ENCODE measurements around the gene DDAH1.
A peak's percentile ranks its signal among the peaks of the same experiment; 100 is the strongest.

DDAH1 gene

GRCh38 chr1:85328713-85329397, 136.1 kb downstream of the DDAH1 start:
- DNase-seq (ENCODE audit: low read depth, low spot score), result no peak

DNA sequence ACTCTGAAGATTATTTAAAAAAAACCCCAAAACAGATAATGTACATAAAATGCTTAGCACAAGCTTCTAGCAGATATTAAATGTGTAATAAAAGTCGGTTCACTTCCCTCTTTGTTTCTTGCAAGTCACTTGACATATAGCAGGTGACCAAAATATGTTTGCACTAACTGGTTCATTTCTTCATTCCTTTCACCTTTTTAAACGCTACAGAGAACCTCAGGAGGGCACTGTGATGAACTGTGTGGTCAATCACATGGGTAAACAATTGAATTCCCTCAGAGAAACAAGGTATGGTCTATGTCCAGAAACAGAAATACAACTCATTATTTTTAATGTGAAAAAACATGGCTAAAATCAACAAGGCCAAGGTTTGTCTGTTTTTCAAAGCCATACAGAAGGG, 137.2 kb downstream of the DDAH1 start:
- DNase-seq (ENCODE audit: low read depth, low spot score), result no peak

GRCh38 chr1:85326851-85327250, 138.1 kb downstream of the DDAH1 start:
- no peak for DNase-seq (ENCODE audit: low read depth, low spot score)

DNA sequence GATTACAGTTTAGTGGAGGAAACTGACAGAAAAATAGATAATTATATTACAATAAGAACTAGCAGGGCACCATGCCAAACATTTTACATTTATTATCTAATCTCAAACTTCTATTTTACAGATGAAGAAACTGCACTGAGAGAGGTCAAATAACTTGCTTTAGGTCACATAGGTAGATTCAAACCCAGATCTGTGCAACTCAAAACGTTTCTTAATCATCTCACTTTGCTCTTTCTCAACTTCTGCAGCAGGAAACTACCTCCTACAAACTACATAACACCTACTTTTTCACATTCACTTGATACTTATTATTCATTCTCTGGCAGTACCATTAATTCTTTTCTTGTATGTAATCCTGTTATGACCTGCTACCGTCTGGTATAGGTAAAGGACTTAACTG, 138.6 kb downstream of the DDAH1 start:
- DNase-seq (ENCODE audit: low read depth, low spot score), result no peak

GRCh38 chr1:85325920-85326319, 139.0 kb downstream of the DDAH1 start:
- DNase-seq (ENCODE audit: low read depth, low spot score), result no peak

GRCh38 chr1:85323770-85324169, 141.2 kb downstream of the DDAH1 start:
- no peak for DNase-seq (ENCODE audit: low read depth, low spot score)

GRCh38 chr1:85322655-85323054, 142.3 kb downstream of the DDAH1 start:
- no peak for DNase-seq (ENCODE audit: low read depth, low spot score)

- DNase-seq (ENCODE audit: low read depth, low spot score), result no peak
Measured at GRCh38 chr1:85321237-85321964, 143.6 kb downstream of the DDAH1 start.

DNA sequence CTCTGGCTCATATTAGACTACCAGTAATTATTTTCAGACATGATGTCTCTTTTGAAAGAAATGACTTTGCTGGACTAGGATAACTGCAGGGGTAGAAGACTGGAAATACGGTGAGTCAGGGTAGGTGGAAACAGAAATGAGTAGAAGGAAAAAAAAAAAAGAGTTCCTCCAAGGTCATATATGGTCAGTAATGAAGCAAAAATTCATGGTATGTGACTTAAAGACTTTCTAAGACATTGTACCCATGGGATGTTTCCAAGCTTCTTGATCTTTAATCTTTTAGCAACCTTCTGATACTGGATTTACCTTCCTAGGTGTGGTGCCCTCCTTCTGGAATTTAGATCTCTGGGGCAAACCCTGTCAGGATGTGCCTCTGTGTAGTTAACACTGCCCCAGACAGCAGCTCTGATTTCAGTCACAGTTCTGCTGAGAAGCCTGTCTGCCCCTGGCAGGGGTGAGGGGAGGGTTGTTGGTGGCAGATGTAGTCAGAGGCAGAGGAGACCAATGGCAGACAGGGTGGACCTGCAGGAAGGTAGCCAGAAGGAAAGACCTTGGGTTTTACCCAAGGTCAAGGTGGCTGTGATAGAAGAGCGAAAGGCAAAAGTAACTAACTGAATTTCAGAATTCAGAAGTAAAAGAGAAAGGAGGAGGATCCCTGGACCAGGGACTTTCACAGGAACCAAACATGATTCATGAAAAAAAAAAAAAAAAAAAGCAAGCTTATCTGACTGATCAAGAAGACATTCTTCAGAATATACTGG, 144.4 kb downstream of the DDAH1 start:
- DNase-seq (ENCODE audit: low read depth, low spot score), result no peak

- no peak for DNase-seq (ENCODE audit: low read depth, low spot score)
Measured at GRCh38 chr1:85319931-85320330, 145.0 kb downstream of the DDAH1 start.

DNA sequence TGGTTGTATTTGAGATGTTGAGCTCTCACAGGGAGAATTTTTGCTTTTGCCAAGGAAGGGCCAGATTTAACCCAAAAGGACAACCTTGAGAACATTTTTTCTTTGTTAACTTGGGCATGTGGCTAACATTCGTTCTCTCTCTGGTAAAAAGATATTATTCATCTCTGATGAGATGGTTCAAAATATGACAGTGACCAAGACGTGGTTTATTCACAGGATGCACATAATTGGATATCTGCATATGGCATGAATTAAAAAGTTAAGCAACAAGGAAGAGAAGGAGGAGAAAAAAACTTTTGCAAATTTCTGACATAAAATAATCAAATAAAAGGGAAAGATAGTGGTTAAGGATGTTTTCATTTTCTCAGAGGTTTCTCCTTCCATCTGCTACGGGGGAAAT, 145.5 kb downstream of the DDAH1 start:
- no peak for DNase-seq (ENCODE audit: low read depth, low spot score)

DNA sequence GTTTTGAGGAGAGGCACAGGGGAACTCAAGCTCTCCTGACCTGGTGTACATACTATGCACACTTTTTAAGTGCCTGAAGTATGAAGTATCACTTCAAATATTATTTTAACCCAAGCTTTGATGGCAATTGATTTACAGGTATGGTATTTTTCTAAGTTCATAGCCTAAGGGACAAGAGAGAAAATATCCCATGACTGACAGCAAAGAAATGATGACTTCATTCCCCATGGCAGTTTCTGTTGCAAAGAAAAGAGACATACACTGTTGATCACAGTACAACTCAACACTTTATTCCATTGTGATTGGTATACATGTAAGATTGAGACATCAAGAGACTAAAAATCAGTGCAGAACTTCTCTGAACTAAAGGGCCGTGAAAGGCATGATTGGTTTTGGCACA, 146.7 kb downstream of the DDAH1 start:
- no peak for DNase-seq (ENCODE audit: low read depth, low spot score)

- no peak for DNase-seq (ENCODE audit: low read depth, low spot score)
Measured at GRCh38 chr1:85317560-85317959, 147.4 kb downstream of the DDAH1 start.

- DNase-seq (ENCODE audit: low read depth, low spot score), result no peak
Measured at GRCh38 chr1:85316321-85316720, 148.6 kb downstream of the DDAH1 start.

DNA sequence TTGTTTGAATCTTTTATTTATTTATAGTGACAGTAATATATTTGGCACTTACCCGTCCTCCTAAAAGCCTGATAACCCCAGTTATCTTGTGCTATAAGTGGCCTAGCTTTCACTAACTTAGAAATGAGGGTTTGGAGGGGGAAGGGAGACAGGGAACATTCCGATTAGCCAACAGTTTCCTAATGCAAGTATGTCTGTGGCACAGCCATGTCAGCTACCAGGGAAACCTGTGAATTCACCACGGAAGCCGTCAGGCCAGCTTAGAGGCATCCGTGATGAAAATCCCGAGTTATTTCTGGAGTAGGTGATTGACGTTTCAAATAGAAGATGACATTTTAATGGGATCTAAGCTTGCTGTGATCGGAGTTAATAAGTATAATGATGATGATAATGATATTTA, 149.2 kb downstream of the DDAH1 start:
- DNase-seq (ENCODE audit: low read depth, low spot score), result no peak

- no peak for DNase-seq (ENCODE audit: low read depth, low spot score)
Measured at GRCh38 chr1:85314726-85315125, 150.2 kb downstream of the DDAH1 start.

DNA sequence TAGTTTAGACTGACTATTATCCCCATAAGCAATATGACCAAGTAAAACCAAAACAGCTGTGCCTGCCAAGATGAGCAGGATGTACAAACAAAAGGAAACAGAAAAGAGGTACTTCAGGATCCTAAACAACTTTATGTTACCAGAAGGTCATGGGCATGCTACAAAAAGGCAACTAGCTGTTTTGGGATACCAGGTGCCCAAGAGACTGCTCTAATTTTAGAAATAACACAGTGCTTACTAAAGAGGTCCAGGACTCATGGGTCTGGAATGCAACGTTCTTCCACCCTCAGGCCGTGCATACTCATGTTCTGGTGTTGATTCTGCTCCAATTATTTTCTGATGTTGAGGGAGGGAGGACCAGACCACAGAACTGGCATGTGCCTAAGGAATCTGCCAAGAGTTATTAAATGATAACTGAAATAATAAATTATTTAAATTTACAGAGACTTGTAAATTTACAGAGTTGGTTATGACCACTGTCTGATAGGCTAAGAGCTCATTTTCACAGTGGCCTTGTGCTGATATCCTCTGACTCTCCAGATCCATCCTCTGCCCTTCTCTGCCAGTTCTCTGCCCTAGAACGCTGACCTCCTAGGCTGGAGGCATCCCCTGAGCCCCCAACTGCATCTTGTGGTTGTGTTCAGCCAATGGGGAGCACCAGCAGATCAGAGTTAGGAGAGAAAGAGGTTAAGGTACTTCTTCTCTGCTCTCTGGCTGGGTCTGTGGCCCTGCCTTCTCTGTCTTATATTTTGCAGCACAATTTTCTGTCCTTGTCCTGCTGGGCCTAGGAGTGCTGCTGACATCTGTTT, 150.9 kb downstream of the DDAH1 start:
- DNase-seq (ENCODE audit: low read depth, low spot score), result no peak

DNA sequence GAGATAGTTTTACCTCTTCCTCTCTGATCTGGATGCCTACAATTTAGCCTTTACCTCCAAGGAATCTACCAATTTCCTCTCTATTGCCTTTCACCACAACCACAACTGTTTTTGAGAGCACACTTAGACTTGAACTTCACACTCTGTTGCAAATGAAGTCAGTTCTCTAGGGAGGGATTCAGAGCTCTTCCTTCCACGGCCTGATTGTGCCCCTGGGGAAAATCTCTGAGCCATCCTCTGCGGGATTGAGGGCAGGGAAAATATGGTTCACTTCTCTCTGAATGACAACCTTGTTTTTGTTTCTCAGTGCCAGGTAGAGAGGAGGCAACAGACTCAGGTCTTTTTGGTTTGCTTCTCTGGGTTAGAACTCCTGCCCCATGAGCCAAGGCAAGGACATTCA, 153.1 kb downstream of the DDAH1 start:
- DNase-seq (ENCODE audit: low read depth, low spot score), result no peak

DNA sequence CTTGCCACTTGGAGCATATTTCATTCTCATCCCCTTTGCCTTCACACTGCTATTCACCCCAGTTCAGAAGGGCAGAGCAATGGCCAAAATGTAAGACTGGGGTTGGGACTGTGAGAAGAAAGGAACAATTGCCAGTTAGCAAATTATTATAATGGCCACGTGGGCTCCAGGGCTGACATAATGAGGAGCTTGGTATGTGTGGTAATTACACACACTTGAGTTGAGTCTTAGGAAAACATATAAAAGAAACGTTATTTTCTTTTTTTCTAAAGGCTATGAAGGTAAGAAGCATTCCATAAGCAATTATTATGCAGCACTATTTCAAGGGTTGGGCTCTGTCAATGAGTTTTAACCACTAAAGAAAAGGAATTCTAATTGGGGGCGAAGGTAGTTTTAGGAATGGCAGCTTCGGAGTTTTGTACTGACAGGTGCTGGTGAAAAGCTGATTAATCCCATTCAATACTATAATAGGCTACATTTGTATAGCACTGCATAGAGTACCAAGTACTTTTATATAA, 156.1 kb downstream of the DDAH1 start:
- DNase-seq (ENCODE audit: low read depth, low spot score), result no peak

GRCh38 chr1:85307987-85308832, 156.7 kb downstream of the DDAH1 start:
- peak; percentile 77 for DNase-seq (ENCODE audit: low read depth, low spot score)

DNA sequence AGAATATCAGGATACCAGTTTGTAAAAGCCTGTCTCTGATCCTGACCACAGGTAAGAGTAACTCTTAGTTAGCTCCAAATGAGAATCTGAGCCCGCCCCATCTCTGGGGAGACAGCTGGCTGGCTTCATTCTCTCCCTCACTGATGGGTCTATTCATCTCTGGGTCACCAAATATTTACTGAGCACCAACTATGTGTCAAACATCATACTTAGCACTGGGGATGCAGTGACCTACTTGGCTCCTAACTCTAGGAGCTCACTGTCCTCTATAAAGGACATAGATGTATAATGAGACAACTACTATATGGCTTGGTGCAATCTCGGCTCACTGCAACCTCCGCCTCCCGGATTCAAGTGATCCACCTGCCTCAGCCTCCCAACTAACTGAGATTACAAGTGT, 158.7 kb downstream of the DDAH1 start:
- no peak for DNase-seq (ENCODE audit: low read depth, low spot score)

Measured in smooth muscle cell of the brain vasculature (primary cell).